Stomach smooth muscle (tissue), 2 donors: ENCODE data around the gene BRD2.

ENCODE experiments used
- H3K27ac ChIP-seq: one replicate; pipeline ENCODE4 v1.7.0; 2013; ENCODE audit warnings: mild to moderate bottlenecking, low read length, inconsistent platforms
- H3K27me3 ChIP-seq, 2 donors: one replicate each; pipeline ENCODE4 v1.7.0; 2013; ENCODE audit warnings: low read length in 2 of 2; ENCODE audit not compliant: insufficient read depth in 2 of 2, control insufficient read depth in 1 of 2
- H3K36me3 ChIP-seq, 2 donors: one replicate each; pipeline ENCODE4 v1.7.0; 2013; ENCODE audit warnings: low read length in 2 of 2; ENCODE audit not compliant: control insufficient read depth in 2 of 2, insufficient read depth in 2 of 2
- H3K4me1 ChIP-seq: one replicate; pipeline ENCODE4 v1.7.0; 2013; ENCODE audit warnings: low read length; ENCODE audit not compliant: control insufficient read depth, insufficient read depth
- H3K4me3 ChIP-seq, 2 donors: one replicate each; pipeline ENCODE4 v1.7.0; 2013; ENCODE audit warnings: low read length in 2 of 2
- H3K9ac ChIP-seq, 2 donors: one replicate each; pipeline ENCODE4 v1.7.0; 2013; ENCODE audit warnings: low read length in 2 of 2, mild to moderate bottlenecking in 1 of 2
- H3K9me3 ChIP-seq, 2 donors: one replicate each; pipeline ENCODE4 v1.7.0; 2013; ENCODE audit warnings: low read length in 2 of 2; ENCODE audit not compliant: control insufficient read depth in 2 of 2
- donor health status: healthy.
- donor health status: Pancreatic carcinoma.

BRD2 gene

DNA sequence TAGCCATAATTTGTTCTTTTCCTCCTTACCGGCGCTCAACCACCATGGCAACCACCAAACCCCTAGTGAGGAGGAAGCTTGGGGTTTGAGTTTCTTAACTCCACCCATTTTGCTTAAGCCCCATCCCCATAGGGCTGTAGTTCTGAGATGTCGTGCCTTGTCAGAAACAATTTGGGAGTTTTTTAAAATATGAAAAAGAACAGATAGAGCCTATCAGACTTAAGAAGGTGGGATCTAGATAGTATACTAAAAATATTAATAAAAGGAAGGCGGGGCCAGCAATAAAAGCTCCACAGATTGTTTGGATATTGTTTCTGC lies 5.6 kb downstream of the BRD2 start:
- H3K9me3 ChIP-seq: no peaks in the 10 kb centered on the region
- peaks cover 55% of the 10 kb centered on the region for H3K4me1 ChIP-seq
- peaks cover 45 to 48% of the 10 kb centered on the region in 2 donors for H3K36me3 ChIP-seq
- H3K9ac ChIP-seq: peak overlapping the region; percentile 56 to 80
- H3K4me3 ChIP-seq: peak overlapping the region; percentile 91 to 99
- H3K27me3 ChIP-seq: no peaks in the 10 kb centered on the region
- H3K27ac ChIP-seq: peak overlapping the region; percentile 11

DNA sequence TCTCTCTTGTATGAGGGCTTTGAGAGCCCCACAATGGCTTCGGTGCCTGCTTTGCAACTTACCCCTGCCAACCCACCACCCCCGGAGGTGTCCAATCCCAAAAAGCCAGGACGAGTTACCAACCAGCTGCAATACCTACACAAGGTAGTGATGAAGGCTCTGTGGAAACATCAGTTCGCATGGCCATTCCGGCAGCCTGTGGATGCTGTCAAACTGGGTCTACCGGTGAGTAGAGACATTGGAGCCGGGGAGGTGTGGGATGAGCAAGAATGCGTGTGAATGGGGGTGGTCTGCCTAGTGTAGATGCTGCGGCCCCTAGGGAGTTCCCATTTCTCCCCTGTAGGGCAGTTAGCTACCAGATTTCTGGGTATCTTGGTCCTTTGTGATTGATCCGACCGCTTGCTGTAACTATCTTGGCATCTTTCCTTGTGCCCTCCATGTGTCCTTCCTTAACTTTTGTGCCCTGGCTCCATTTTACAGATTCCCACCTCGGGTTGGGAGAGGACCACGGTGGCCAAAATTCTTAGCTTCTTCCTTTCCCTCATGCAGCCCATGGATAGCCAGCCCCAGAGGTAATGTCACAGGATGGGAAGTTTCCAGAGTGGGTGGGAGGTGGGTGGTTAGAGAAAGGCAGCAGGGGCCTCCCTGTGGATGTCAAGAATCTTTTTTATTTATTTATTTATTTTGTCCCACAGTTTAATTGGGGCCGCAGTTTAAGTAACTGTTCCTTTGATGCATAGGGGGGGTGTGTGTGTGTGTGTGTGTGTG lies 6.3 kb downstream of the BRD2 start:
- Histone ChIP-seq H3K36me3 (peaks cover 51 to 55% of the 10 kb centered on the region in 2 donors), H3K9ac (peak overlapping the region; percentile 56 to 58), H3K4me3 (peak overlapping the region; percentile 91 to 99), H3K4me1 (peaks cover 49% of the 10 kb centered on the region), H3K27ac (peak overlapping the region; percentile 11), H3K27me3 (no peaks in the 10 kb centered on the region), H3K9me3 (no peaks in the 10 kb centered on the region)

DNA sequence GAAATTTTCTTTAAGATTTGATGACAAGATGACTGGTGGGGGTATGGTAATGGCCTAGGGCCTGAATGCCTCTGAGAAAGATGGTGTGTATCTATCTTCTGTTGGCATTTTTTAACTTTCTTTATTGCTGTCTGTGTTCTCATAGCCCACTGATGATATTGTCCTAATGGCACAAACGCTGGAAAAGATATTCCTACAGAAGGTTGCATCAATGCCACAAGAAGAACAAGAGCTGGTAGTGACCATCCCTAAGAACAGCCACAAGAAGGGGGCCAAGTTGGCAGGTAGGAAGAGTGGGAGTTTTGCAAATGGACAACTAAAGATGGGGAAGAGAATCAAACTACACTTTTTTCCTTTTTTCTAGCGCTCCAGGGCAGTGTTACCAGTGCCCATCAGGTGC lies 7.5 kb downstream of the BRD2 start:
- H3K4me1 ChIP-seq: peaks cover 44% of the 10 kb centered on the region
- peaks cover 62 to 67% of the 10 kb centered on the region in 2 donors for H3K36me3 ChIP-seq
- no peaks in the 10 kb centered on the region for H3K27me3 ChIP-seq
- no peak overlapping the region for H3K4me3 ChIP-seq
- H3K27ac ChIP-seq: no peak overlapping the region
- H3K9me3 ChIP-seq: no peaks in the 10 kb centered on the region
- H3K9ac ChIP-seq: no peak overlapping the region

DNA sequence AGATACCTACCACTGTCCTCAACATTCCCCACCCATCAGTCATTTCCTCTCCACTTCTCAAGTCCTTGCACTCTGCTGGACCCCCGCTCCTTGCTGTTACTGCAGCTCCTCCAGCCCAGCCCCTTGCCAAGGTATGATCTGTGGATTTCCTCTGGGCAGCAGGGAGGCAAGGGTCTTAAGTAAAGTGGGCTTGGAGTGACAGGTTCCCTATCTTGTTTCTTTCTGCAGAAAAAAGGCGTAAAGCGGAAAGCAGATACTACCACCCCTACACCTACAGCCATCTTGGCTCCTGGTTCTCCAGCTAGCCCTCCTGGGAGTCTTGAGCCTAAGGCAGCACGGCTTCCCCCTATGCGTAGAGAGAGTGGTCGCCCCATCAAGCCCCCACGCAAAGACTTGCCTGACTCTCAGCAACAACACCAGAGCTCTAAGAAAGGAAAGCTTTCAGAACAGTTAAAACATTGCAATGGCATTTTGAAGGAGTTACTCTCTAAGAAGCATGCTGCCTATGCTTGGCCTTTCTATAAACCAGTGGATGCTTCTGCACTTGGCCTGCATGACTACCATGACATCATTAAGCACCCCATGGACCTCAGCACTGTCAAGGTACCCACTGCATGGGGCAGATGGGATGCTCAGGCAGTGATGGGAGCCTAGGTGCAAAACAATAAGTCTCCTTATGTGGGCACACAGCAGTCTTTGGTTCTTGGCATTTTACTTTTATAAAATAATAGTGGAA lies 8.1 kb downstream of the BRD2 start:
- H3K27me3 ChIP-seq: no peaks in the 10 kb centered on the region
- no peaks in the 10 kb centered on the region for H3K9me3 ChIP-seq
- no peak overlapping the region for H3K27ac ChIP-seq
- H3K36me3 ChIP-seq: peaks cover 66 to 73% of the 10 kb centered on the region in 2 donors
- H3K9ac ChIP-seq: no peak overlapping the region
- H3K4me1 ChIP-seq: peaks cover 44% of the 10 kb centered on the region
- H3K4me3 ChIP-seq: no peak overlapping the region

GRCh38 chr6:32977272-32977952 lies 9.0 kb downstream of the BRD2 start:
- H3K4me3 ChIP-seq: no peak overlapping the region
- peaks cover 49% of the 10 kb centered on the region for H3K4me1 ChIP-seq
- H3K36me3 ChIP-seq: peaks cover 67 to 72% of the 10 kb centered on the region in 2 donors
- no peak overlapping the region for H3K9ac ChIP-seq
- H3K27ac ChIP-seq: no peak overlapping the region
- H3K27me3 ChIP-seq: no peaks in the 10 kb centered on the region
- H3K9me3 ChIP-seq: no peaks in the 10 kb centered on the region

DNA sequence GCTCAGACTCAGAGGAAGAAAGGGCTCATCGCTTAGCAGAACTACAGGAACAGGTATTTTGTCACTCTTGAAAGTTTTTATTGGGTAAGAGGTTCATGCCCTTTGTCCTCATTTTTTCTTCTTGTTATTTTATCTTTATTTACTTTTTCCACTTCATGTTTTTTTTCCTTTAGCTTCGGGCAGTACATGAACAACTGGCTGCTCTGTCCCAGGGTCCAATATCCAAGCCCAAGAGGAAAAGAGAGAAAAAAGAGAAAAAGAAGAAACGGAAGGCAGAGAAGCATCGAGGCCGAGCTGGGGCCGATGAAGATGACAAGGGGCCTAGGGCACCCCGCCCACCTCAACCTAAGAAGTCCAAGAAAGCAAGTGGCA lies 9.5 kb downstream of the BRD2 start:
- peaks cover 67 to 69% of the 10 kb centered on the region in 2 donors for H3K36me3 ChIP-seq

DNA sequence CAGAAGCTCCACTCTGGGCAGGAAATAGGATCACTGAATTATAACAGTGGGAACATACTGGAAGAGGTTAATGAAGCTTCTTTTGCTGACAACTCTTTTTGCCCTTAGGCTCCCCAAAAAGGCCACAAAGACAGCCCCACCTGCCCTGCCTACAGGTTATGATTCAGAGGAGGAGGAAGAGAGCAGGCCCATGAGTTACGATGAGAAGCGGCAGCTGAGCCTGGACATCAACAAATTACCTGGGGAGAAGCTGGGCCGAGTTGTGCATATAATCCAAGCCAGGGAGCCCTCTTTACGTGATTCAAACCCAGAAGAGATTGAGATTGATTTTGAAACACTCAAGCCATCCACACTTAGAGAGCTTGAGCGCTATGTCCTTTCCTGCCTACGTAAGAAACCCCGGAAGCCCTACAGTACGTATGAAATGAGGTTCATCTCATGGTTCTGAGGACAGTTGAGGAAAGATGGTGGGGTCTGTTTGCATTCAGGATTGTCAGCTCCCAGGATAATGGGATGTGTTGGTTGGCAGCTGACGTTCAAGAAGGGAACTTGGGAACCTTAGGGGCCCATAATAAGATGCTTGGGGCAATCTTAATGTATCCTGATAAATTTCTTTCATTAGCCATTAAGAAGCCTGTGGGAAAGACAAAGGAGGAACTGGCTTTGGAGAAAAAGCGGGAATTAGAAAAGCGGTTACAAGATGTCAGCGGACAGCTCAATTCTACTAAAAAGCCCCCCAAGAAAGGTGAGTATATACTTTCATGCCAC lies 11.5 kb downstream of the BRD2 start:
- Histone ChIP-seq H3K9me3 (no peaks in the 10 kb centered on the region), H3K9ac (no peak overlapping the region), H3K4me3 (no peak overlapping the region), H3K27me3 (no peaks in the 10 kb centered on the region), H3K36me3 (peaks cover 59 to 63% of the 10 kb centered on the region in 2 donors), H3K27ac (no peak overlapping the region), H3K4me1 (peaks cover 37% of the 10 kb centered on the region)

More for the DNA sequence above, 9.5 kb downstream of the BRD2 start:
- H3K27ac ChIP-seq: no peak overlapping the region
- peaks cover 51% of the 10 kb centered on the region for H3K4me1 ChIP-seq
- no peaks in the 10 kb centered on the region for H3K9me3 ChIP-seq
- no peak overlapping the region for H3K9ac ChIP-seq
- H3K27me3 ChIP-seq: no peaks in the 10 kb centered on the region
- no peak overlapping the region for H3K4me3 ChIP-seq

- no peaks in the 10 kb centered on the region for H3K9me3 ChIP-seq
- peaks cover 31% of the 10 kb centered on the region for H3K4me1 ChIP-seq
- H3K36me3 ChIP-seq: peaks cover 55 to 59% of the 10 kb centered on the region in 2 donors
- no peak overlapping the region for H3K27ac ChIP-seq
- H3K4me3 ChIP-seq: no peak overlapping the region
- H3K27me3 ChIP-seq: no peaks in the 10 kb centered on the region
- H3K9ac ChIP-seq: no peak overlapping the region
Measured at GRCh38 chr6:32980488-32981038, 12.2 kb downstream of the BRD2 start.

GRCh38 chr6:32982084-32982701 lies 13.8 kb downstream of the BRD2 start:
- Histone ChIP-seq H3K27me3 (no peaks in the 10 kb centered on the region), H3K9me3 (no peaks in the 10 kb centered on the region), H3K27ac (peak overlapping the region; percentile 49), H3K4me1 (peaks cover 18% of the 10 kb centered on the region), H3K4me3 (no peak overlapping the region), H3K36me3 (peaks cover 39 to 44% of the 10 kb centered on the region in 2 donors), H3K9ac (no peak overlapping the region)
